Glutamatergic neuron (in vitro differentiated cells): ENCODE measurements around the gene HOXD8. TPM values are rescaled to one million over a fixed set of nuclear protein-coding genes. Genes with fewer than 3 reads are reported as not detected.

Experiments used
- DNase-seq: peaks from one replicate; pipeline ENCODE4 v3.0.0; 2022
- H3K27ac Mint-ChIP-seq: one replicate; pipeline ENCODE4 v1.8.0; 2020; ENCODE audit warnings: mild to moderate bottlenecking, mixed read lengths, inconsistent platforms; ENCODE audit not compliant: unreplicated experiment
- H3K27me3 Mint-ChIP-seq: one replicate; pipeline ENCODE4 v1.8.0; 2020; ENCODE audit warnings: mild to moderate bottlenecking, moderate library complexity, mixed read lengths, inconsistent platforms; ENCODE audit not compliant: unreplicated experiment
- H3K36me3 Mint-ChIP-seq: one replicate; pipeline ENCODE4 v1.8.0; 2020; ENCODE audit warnings: mild to moderate bottlenecking, mixed read lengths, inconsistent platforms; ENCODE audit not compliant: unreplicated experiment
- H3K4me1 Mint-ChIP-seq: one replicate; pipeline ENCODE4 v1.8.0; 2020; ENCODE audit warnings: mild to moderate bottlenecking, low read depth, mixed read lengths, inconsistent platforms; ENCODE audit not compliant: unreplicated experiment
- H3K4me3 Mint-ChIP-seq: one replicate; pipeline ENCODE4 v1.8.0; 2020; ENCODE audit warnings: mild to moderate bottlenecking, mixed read lengths, inconsistent platforms; ENCODE audit not compliant: unreplicated experiment
- H3K9me3 Mint-ChIP-seq: one replicate; pipeline ENCODE4 v1.8.0; 2020; ENCODE audit warnings: mild to moderate bottlenecking, moderate library complexity, mixed read lengths, inconsistent platforms; ENCODE audit not compliant: unreplicated experiment
- total RNA-seq: library from RNA; stranded (reverse); fragmentation: NEBNext Ultra II Directional; extraction: Animal tissue kit (Norgen Biotek cat#: 25700); gene quantifications from one replicate; pipeline ENCODE4 v1.2.1, GENCODE V29; 2021; ENCODE audit not compliant: unreplicated experiment
- TF ChIP-seq, protein P1 (sequence below): fragments of 200-600 bp; sonication (generic); IDR thresholded peaks from one replicate; pipeline ENCODE4 v1.5.0; 2021; ENCODE audit not compliant: partially characterized antibody, unreplicated experiment

The HOXD8 gene
- total RNA-seq, 1 donor from 2014 or later, result 0.27 TPM

- H3K4me1 Mint-ChIP-seq, result peaks cover 14% of the 10 kb centered on the region
- no peak overlapping the region for H3K27ac Mint-ChIP-seq
- peaks cover 17% of the 10 kb centered on the region for H3K9me3 Mint-ChIP-seq
- H3K36me3 Mint-ChIP-seq, result peaks cover 4% of the 10 kb centered on the region
- H3K27me3 Mint-ChIP-seq, result peaks cover 52% of the 10 kb centered on the region
- H3K4me3 Mint-ChIP-seq, result peak overlapping the region; percentile 82
- TF ChIP-seq, protein P1, sequence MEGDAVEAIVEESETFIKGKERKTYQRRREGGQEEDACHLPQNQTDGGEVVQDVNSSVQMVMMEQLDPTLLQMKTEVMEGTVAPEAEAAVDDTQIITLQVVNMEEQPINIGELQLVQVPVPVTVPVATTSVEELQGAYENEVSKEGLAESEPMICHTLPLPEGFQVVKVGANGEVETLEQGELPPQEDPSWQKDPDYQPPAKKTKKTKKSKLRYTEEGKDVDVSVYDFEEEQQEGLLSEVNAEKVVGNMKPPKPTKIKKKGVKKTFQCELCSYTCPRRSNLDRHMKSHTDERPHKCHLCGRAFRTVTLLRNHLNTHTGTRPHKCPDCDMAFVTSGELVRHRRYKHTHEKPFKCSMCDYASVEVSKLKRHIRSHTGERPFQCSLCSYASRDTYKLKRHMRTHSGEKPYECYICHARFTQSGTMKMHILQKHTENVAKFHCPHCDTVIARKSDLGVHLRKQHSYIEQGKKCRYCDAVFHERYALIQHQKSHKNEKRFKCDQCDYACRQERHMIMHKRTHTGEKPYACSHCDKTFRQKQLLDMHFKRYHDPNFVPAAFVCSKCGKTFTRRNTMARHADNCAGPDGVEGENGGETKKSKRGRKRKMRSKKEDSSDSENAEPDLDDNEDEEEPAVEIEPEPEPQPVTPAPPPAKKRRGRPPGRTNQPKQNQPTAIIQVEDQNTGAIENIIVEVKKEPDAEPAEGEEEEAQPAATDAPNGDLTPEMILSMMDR, result no peak
- no peak for DNase-seq
These were observed 30.9 kb upstream of the HOXD8 start for GRCh38 chr2:176098366-176099158.

DNA sequence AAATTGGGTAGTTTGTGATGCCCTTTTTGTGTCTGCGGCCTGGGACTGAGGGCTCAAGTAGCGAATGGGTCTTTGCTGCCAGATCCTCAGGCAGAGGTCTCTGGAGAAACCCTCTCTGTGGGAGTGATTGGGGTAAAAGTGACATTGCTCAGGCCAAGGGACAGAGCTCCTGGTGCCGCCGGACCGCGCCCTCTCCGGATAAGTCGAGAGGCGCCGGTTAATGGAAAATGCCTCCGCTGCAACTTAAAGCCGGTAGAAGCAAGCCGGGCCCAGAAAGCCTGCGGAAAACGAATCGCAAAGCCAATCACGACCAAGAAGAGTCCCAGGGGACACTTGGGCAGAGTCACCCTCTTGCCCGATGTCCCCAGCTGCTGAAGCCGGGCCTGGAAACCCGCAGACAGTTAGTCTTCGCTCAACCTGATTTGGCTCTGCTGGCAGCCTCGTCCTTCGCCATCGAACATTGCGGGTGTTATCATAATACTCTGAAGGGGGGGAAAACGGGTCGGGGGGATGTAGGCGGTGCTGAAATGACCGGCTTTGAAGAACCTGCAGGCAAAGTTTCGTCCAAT lies 30.3 kb upstream of the HOXD8 start:
- Mint-ChIP-seq H3K27ac (no peak overlapping the region), H3K4me3 (peak overlapping the region; percentile 49), H3K36me3 (no peaks in the 10 kb centered on the region), H3K9me3 (peaks cover 13% of the 10 kb centered on the region), H3K27me3 (peaks cover 49% of the 10 kb centered on the region), H3K4me1 (peaks cover 14% of the 10 kb centered on the region)
- DNase-seq, result no peak
- TF ChIP-seq, protein P1, result no peak

- no peak for DNase-seq
- Mint-ChIP-seq H3K27me3 (peaks cover 49% of the 10 kb centered on the region), H3K9me3 (peaks cover 11% of the 10 kb centered on the region), H3K27ac (no peak within 1 kb of the TSS), H3K36me3 (no peaks in the 10 kb centered on the region), H3K4me3 (peak within 1 kb of the TSS; percentile 49), H3K4me1 (peaks cover 14% of the 10 kb centered on the region)
- TF ChIP-seq, protein P1, result no peak
These were observed 29.6 kb upstream of the HOXD8 start, which contains the start of gene HOXD12 for GRCh38 chr2:176099728-176100546. TSS of gene HOXD12 (plus strand) at chr2:176099795. CDS start at chr2:176099802, 7 bp downstream.

GRCh38 chr2:176100547-176101140 lies 28.9 kb upstream of the HOXD8 start:
- Mint-ChIP-seq H3K4me1 (peaks cover 14% of the 10 kb centered on the region), H3K27ac (no peak overlapping the region), H3K36me3 (no peaks in the 10 kb centered on the region), H3K4me3 (no peak overlapping the region), H3K27me3 (peaks cover 56% of the 10 kb centered on the region), H3K9me3 (peaks cover 11% of the 10 kb centered on the region)
- no peak for DNase-seq
- TF ChIP-seq, protein P1, result no peak
